ENCODE measurements around the gene TUBGCP2. TPM values are rescaled to one million over a fixed set of nuclear protein-coding genes. Genes with fewer than 3 reads are reported as not detected.

Gene TUBGCP2
- total and polyA plus RNA-seq, 9 donors: 31.2 to 70.5 (median 56.0) TPM

DNA sequence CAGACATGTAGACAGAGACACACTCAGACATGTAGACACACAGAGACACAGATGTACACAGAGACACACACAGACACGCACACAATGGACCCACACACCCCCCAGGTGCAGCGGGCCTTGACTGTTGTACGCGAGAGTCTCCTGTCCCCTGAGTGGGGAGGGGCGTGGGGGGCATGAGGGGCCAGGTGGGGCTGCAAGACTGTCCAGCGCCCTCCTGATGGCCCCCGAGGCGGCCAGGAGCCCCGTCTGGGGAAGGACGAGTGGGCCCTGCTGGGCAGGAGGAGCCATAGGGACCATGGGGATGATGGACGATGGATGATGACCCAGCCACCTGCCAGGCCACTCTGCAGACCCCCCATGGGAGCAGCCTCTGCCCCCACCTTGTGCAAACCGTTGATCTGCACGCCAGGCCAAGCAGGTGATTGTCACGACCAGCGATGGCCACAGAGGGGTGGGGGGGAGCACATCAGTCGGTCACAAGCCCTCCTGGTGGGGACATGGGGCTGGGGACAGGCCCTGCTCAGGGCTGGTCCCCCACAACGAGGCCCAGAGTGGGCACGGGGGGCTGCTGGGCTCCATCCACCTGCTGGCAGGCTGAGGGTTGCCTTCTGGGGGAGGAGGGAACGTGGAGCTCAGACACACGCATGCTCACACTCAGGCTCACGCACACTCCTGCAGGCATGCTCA lies 59.4 kb downstream of the TUBGCP2 start:
- peak in 2 of 5 donors; percentile 61 to 70 for DNase-seq
- Histone ChIP-seq H3K4me1 (ENCODE audit: insufficient read depth) (peaks cover 46% of the 10 kb centered on the region), H3K27me3 (no peaks in the 10 kb centered on the region), H3K36me3 (no peaks in the 10 kb centered on the region), H3K27ac (peak overlapping the region; percentile 97 to 98), H3K9me3 (no peaks in the 10 kb centered on the region), H3K4me3 (no peak overlapping the region)
- intact Hi-C loops (cut with DNase I): no loop called here
- WGBS, 3 donors: 69 to 78% (median 75%) methylated on average over 20 to 21 of the region's 21 CpGs
- TF ChIP-seq POLR2A (IDR thresholded peaks at IDR 0.05) (no peak), EP300 (IDR thresholded peaks at IDR 0.05) (no peak)
- TF ChIP-seq, protein P1, sequence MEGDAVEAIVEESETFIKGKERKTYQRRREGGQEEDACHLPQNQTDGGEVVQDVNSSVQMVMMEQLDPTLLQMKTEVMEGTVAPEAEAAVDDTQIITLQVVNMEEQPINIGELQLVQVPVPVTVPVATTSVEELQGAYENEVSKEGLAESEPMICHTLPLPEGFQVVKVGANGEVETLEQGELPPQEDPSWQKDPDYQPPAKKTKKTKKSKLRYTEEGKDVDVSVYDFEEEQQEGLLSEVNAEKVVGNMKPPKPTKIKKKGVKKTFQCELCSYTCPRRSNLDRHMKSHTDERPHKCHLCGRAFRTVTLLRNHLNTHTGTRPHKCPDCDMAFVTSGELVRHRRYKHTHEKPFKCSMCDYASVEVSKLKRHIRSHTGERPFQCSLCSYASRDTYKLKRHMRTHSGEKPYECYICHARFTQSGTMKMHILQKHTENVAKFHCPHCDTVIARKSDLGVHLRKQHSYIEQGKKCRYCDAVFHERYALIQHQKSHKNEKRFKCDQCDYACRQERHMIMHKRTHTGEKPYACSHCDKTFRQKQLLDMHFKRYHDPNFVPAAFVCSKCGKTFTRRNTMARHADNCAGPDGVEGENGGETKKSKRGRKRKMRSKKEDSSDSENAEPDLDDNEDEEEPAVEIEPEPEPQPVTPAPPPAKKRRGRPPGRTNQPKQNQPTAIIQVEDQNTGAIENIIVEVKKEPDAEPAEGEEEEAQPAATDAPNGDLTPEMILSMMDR (IDR thresholded peaks at IDR 0.05): no peak

DNA sequence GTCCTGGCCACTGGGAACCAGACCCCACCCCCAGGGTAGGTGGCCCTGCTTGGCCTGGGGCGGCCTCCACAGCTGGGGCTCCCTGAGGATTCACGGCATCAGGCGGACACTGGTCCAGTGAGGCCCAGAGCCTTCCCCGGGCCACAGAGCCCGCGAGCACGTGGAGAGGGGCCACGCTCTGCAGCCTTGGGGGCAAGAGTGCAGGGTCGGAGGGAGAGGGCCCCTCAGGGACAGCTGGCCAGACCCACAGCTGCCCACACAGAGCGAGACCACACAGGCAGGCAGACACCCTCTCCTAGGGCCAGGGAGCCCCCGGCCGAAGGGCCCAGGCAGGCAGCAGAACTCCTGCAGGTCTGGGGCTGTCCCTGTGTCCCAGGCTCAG lies 60.3 kb downstream of the TUBGCP2 start:
- WGBS, 3 donors: 51 to 71% (median 55%) methylated on average over 9 to 12 of the region's 12 CpGs
- Histone ChIP-seq H3K9me3 (no peaks in the 10 kb centered on the region), H3K4me1 (ENCODE audit: insufficient read depth) (peaks cover 40% of the 10 kb centered on the region), H3K27me3 (no peaks in the 10 kb centered on the region), H3K27ac (peak overlapping the region; percentile 97 to 98), H3K36me3 (no peaks in the 10 kb centered on the region), H3K4me3 (no peak overlapping the region)
- TF ChIP-seq EP300 (IDR thresholded peaks at IDR 0.05) (no peak), POLR2A (IDR thresholded peaks at IDR 0.05) (no peak)
- TF ChIP-seq, protein P1 (IDR thresholded peaks at IDR 0.05): no peak
- intact Hi-C loops (cut with DNase I): no loop called here
- DNase-seq: no peak

GRCh38 chr10:133247681-133248333 lies 60.9 kb downstream of the TUBGCP2 start:
- no peaks in the 10 kb centered on the region for H3K9me3 ChIP-seq
- 10 to 18% (median 12%) methylated on average over 26 to 36 of the region's 36 CpGs for WGBS, 3 donors
- H3K36me3 ChIP-seq: no peaks in the 10 kb centered on the region
- H3K4me3 ChIP-seq: peak overlapping the region; percentile 24
- TF ChIP-seq POLR2A (IDR thresholded peaks at IDR 0.05) (no peak), EP300 (IDR thresholded peaks at IDR 0.05) (no peak)
- TF ChIP-seq, protein P1 (IDR thresholded peaks at IDR 0.05): no peak
- peak; percentile 81 to 89 (median 88) for DNase-seq
- peaks cover 38% of the 10 kb centered on the region for H3K4me1 ChIP-seq (ENCODE audit: insufficient read depth)
- peak overlapping the region; percentile 97 to 98 for H3K27ac ChIP-seq
- intact Hi-C loops (cut with DNase I): no loop called here
- no peaks in the 10 kb centered on the region for H3K27me3 ChIP-seq

- 63 to 70% (median 63%) methylated on average over 12 of the region's 12 CpGs for WGBS, 3 donors
- Histone ChIP-seq H3K27ac (peak overlapping the region in 1 of 2 donors; percentile 97), H3K27me3 (no peaks in the 10 kb centered on the region), H3K4me3 (no peak overlapping the region), H3K4me1 (ENCODE audit: insufficient read depth) (peaks cover 28% of the 10 kb centered on the region), H3K36me3 (no peaks in the 10 kb centered on the region), H3K9me3 (no peaks in the 10 kb centered on the region)
- TF ChIP-seq POLR2A (IDR thresholded peaks at IDR 0.05) (no peak), EP300 (IDR thresholded peaks at IDR 0.05) (no peak)
- TF ChIP-seq, protein P1 (IDR thresholded peaks at IDR 0.05): no peak
- DNase-seq: no peak
- intact Hi-C loops (cut with DNase I): no loop called here
Observed at GRCh38 chr10:133246236-133246626, 62.4 kb downstream of the TUBGCP2 start.

Data from ovary (tissue), 9 donors.